MCF 10A (cell line): ENCODE data around the gene SSNA1. TPM values are rescaled to one million over a fixed set of nuclear protein-coding genes. Genes with fewer than 3 reads are reported as not detected.

ENCODE experiments used
- BruUV-seq: library from RNA; stranded (reverse); fragments of 400-500 nt; replicated peaks from 2 replicates; lab custom pipeline; 2021; lab: Mats Ljungman, UMichigan
- CTCF ChIA-PET: fragments of 300-600 bp; sonication (Branson Sonifier 250); formaldehyde crosslinking; extraction: SDS; loops from one replicate; lab custom pipeline; 2021; ENCODE audit warnings: antibody characterized with exemption, inconsistent platforms; lab: Yijun Ruan, JAX
- POLR2A ChIA-PET: fragments of 300-600, 350-650 bp; sonication (Branson Sonifier 250); formaldehyde crosslinking; extraction: SDS; loops from one replicate; lab custom pipeline; 2020; ENCODE audit warnings: antibody characterized with exemption, inconsistent platforms; lab: Yijun Ruan, JAX
- DNase-seq: peaks from one replicate; pipeline ENCODE4 v3.0.0-alpha.2; 2018; ENCODE audit not compliant: unreplicated experiment
- H3K27ac Mint-ChIP-seq: one replicate; pipeline ENCODE4 v1.8.0; 2022; ENCODE audit warnings: mild to moderate bottlenecking, low read depth, mixed read lengths; ENCODE audit not compliant: unreplicated experiment
- H3K27me3 Mint-ChIP-seq: one replicate; pipeline ENCODE4 v1.8.0; 2022; ENCODE audit warnings: mixed read lengths; ENCODE audit not compliant: insufficient read depth, unreplicated experiment
- H3K36me3 Mint-ChIP-seq: one replicate; pipeline ENCODE4 v1.8.0; 2022; ENCODE audit warnings: mild to moderate bottlenecking, moderate library complexity, mixed read lengths; ENCODE audit not compliant: insufficient read depth, unreplicated experiment
- H3K4me1 Mint-ChIP-seq: one replicate; pipeline ENCODE4 v1.8.0; 2022; ENCODE audit warnings: mixed read lengths; ENCODE audit not compliant: insufficient read depth, unreplicated experiment
- H3K4me3 Mint-ChIP-seq: one replicate; pipeline ENCODE4 v1.8.0; 2022; ENCODE audit warnings: mild to moderate bottlenecking, moderate library complexity, mixed read lengths; ENCODE audit not compliant: unreplicated experiment
- H3K9me3 Mint-ChIP-seq: one replicate; pipeline ENCODE4 v1.8.0; 2022; ENCODE audit warnings: mixed read lengths; ENCODE audit not compliant: unreplicated experiment
- intact Hi-C: fragments of 100-400 bp; cut with micrococcal nuclease; formaldehyde crosslinking; loops from 2 replicates; pipeline ENCODE4 v1.14.1; 2022
- total RNA-seq: library from RNA; stranded (reverse); gene quantifications from 2 replicates; pipeline ENCODE4 v1.2.3, GENCODE V29; 2022
- TF ChIP-seq, protein P1 (sequence below): fragments of 200-600 bp; IDR thresholded peaks from one replicate; pipeline ENCODE4 v1.8.0; 2022; ENCODE audit warnings: antibody characterized with exemption, mild to moderate bottlenecking; ENCODE audit not compliant: unreplicated experiment

Gene SSNA1
- total RNA-seq, 1 experiment from 2014 or later = 81.4 TPM

DNA sequence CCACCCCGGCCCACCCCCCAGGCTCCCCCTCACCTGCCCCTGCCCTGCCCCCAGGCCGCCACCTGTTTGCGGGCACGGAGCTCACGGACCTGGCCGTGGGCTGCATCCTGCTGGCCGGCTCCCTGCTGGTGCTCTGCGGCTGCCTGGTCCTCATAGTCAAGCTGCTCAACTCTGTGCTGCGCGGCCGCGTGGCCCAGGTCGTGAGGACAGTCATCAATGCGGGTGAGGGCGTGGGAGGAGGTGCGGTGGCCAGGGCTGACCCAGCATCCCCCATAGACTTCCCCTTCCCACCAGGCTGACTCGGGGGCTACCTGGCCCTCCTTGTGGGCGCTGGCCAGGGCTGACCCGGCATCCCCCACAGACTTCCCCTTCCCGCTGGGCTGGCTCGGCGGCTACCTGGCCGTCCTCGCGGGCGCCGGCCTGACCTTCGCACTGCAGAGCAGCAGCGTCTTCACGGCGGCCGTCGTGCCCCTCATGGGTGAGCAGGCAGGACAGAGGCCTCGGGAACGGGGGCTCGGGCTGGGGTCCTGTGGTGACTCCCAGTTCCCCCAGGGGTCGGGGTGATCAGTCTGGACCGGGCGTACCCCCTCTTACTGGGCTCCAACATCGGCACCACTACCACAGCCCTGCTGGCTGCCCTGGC, 45.7 kb downstream of the SSNA1 start:
- ChIA-PET CTCF (interaction anchor here (1.7 kb wide), 1 partner anchor 114 kb away, joined by 4 read pairs; no protein-coding TSS in a partner anchor), POLR2A (no interaction called here)
- H3K27ac Mint-ChIP-seq = no peak overlapping the region
- DNase-seq = no peak
- peaks cover 7% of the 10 kb centered on the region for H3K36me3 Mint-ChIP-seq
- H3K4me3 Mint-ChIP-seq = no peak overlapping the region
- H3K9me3 Mint-ChIP-seq = no peaks in the 10 kb centered on the region
- intact Hi-C loops = no loop called here
- H3K27me3 Mint-ChIP-seq = no peaks in the 10 kb centered on the region
- BruUV-seq = no TSS peak
- TF ChIP-seq, protein P1, sequence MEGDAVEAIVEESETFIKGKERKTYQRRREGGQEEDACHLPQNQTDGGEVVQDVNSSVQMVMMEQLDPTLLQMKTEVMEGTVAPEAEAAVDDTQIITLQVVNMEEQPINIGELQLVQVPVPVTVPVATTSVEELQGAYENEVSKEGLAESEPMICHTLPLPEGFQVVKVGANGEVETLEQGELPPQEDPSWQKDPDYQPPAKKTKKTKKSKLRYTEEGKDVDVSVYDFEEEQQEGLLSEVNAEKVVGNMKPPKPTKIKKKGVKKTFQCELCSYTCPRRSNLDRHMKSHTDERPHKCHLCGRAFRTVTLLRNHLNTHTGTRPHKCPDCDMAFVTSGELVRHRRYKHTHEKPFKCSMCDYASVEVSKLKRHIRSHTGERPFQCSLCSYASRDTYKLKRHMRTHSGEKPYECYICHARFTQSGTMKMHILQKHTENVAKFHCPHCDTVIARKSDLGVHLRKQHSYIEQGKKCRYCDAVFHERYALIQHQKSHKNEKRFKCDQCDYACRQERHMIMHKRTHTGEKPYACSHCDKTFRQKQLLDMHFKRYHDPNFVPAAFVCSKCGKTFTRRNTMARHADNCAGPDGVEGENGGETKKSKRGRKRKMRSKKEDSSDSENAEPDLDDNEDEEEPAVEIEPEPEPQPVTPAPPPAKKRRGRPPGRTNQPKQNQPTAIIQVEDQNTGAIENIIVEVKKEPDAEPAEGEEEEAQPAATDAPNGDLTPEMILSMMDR = no peak
- H3K4me1 Mint-ChIP-seq = no peaks in the 10 kb centered on the region

DNA sequence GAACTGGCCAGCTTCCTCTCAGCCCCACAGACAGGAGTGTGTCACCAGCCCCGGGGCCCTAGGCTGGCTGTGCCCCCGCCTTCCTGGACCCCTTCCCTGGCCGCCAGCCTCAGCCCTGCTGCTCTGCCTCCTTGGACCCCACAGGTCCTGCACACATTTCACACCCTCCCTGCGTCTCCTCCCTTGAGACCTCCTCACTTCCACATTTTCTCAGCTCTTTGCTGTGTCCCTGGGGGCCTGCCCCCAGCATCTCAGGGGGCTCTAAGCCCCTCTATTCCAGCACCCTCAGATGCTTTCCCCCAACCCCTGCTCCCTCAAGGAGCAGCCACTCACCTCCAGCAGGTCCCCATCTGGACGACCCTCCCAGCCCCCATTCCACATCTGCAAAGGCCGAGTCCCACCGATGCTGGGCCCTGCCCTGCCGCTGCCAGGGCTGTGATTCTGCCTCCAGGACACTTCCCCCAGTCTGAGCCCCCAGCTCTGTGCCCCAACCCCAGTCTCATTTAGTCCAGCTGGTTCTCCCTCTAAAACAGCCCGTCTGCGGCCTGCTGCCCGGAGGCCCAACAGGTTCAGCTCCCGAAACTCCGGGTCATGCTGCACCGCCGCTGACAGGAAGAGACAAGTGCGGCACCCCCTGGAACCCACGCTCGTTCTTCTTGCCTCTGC, 46.4 kb downstream of the SSNA1 start:
- no TSS peak for BruUV-seq
- intact Hi-C loops = no loop called here
- ChIA-PET CTCF (interaction anchor here (0.6 to 1.7 kb wide), 5 partner anchors 31 to 532 kb away, joined by 3 to 4 read pairs (median 4); no protein-coding TSS in a partner anchor), POLR2A (no interaction called here)
- H3K27me3 Mint-ChIP-seq = no peaks in the 10 kb centered on the region
- H3K9me3 Mint-ChIP-seq = no peaks in the 10 kb centered on the region
- H3K36me3 Mint-ChIP-seq = peaks cover 12% of the 10 kb centered on the region
- H3K4me1 Mint-ChIP-seq = no peaks in the 10 kb centered on the region
- no peak overlapping the region for H3K4me3 Mint-ChIP-seq
- DNase-seq = no peak
- H3K27ac Mint-ChIP-seq = no peak overlapping the region
- TF ChIP-seq, protein P1 = no peak

DNA sequence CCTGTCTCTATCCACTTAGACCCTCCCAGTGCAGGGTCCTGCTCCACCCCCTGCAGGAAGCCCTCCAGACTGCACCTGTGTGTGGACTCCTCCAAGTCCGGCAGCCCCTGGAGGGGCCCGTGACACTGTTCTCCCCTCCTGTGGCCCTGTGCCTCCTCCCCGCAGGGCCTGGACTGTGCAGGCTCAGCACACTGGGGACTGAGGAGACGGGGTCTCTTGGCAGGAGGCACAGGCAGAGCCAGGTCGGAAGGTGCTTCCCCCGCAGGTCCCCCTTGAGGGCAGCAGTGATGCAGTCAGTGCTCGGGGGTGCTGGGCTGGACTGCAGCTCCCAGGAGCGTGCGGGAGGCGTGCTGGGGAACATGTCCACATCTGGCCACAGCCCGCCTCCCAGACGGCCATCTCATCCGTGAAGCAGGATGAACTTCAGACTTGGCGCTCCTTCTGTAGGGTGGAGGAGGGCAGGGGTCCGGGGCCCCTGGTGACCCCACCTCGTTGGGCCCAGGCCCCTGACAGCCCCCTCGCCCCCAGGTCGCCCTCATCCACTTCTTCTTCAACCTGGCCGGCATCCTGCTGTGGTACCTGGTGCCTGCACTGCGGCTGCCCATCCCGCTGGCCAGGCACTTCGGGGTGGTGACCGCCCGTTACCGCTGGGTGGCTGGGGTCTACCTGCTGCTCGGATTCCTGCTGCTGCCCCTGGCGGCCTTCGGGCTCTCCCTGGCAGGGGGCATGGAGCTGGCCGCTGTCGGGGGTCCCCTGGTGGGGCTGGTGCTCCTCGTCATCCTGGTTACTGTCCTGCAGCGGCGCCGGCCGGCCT, 47.2 kb downstream of the SSNA1 start:
- BruUV-seq = no TSS peak
- ChIA-PET POLR2A (interaction anchor here (1.0 to 1.8 kb wide), 3 partner anchors 10 to 47 kb away, joined by 4 to 16 read pairs (median 5); partner anchors contain the start of genes ANAPC2, CYSRT1, SSNA1 and TPRN), CTCF (interaction anchor here (0.6 to 1.9 kb wide), 10 partner anchors 23 to 206 kb away, joined by 3 to 8 read pairs (median 4); partner anchors contain the start of gene TOR4A)
- Mint-ChIP-seq H3K27me3 (no peaks in the 10 kb centered on the region), H3K27ac (no peak overlapping the region), H3K4me1 (no peaks in the 10 kb centered on the region), H3K36me3 (peaks cover 13% of the 10 kb centered on the region), H3K9me3 (no peaks in the 10 kb centered on the region), H3K4me3 (no peak overlapping the region)
- TF ChIP-seq, protein P1 = no peak
- intact Hi-C loops = no loop called here
- no peak for DNase-seq
